Choroid plexus epithelial cell (primary cell): ENCODE measurements around the gene SPPL3.

Source experiments
- DNase-seq: peaks from one replicate; pipeline ENCODE4 v3.0.0-alpha.2; 2010; ENCODE audit warnings: low read depth
- H3K4me3 ChIP-seq: 2 replicates; pipeline ENCODE4 v1.5.1; 2011; ENCODE audit warnings: low read depth, mild to moderate bottlenecking, control low read depth, low read length, moderate library complexity
- CTCF ChIP-seq: conservative IDR thresholded peaks from 2 replicates; pipeline ENCODE4 v1.5.1; 2011; ENCODE audit warnings: low read depth, mild to moderate bottlenecking, control low read depth, inconsistent platforms, low read length, moderate library complexity

The SPPL3 gene

DNA sequence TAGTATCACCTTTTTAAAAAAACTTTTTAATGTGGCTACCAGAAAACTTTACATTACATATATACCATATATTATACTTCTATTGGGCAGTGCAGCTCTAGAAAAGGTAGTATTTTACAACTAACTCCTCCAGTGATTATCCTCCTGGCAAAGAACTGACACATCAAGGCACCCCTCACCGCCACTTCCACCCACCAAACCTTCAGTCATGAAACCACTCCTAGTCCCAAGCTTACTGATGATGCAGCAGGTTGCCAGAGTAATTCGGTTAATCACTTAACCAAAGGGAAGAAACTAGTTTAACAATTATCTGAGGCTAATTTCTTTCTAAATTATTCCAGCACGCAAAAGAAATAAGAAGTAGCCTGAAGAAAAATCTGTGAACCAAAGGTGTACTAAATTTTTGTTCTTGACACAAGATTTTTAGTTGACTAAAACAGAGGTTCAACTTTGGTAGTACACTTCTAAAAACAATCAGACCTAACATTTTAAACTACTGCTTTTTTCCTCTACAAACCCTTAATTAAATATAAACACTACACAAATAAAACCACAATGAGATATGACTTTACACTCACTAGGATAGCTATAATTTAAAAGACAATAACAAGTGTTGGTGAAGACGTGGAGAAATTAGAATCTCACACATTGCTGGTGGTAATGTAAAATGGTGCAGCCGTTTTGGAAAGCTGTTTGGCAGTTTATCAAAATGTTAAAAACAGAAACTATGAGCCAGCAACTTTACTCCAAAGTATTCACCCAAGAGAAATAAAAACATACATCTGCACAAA lies 16.7 kb downstream of the SPPL3 start:
- H3K4me3 ChIP-seq: no peak overlapping the region
- TF ChIP-seq CTCF: no peak
- no peak for DNase-seq

DNA sequence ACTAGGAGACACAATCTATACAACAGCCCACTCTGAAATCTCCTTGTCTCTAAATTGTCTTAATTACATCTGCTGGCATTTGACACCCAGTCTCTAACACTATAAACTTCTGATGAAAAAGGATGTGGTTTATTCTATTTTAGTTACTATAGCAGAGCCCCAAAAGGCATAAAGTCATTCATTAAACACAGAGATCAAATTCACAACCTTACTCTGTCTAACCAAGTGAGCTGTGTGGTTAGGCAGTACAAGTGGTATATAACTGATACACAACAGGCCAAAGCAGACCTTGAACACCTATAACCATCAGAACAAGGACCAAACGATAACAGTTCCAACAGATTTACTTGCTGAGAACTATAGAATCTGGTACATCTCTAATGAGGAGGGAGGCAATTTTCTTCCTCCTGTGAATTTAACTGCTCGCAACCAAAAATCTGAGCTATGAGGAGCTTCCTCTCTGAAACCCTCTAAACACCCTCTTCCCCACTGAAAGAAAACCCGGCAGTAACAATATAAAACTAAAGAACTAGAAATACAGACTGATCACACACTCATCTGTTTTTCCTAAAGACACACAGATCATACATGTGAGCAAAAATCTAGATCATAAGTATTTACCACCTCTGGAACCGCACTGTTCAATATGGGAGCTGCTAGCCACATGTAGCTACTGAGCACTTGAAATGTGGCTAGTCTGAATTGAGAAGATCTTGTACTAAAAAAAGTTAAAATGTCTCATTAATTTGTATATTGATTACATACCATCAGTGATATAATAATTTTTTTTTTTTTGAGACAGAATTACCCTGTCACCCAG lies 17.7 kb downstream of the SPPL3 start:
- TF ChIP-seq CTCF: no peak
- no peak overlapping the region for H3K4me3 ChIP-seq
- DNase-seq: no peak

DNA sequence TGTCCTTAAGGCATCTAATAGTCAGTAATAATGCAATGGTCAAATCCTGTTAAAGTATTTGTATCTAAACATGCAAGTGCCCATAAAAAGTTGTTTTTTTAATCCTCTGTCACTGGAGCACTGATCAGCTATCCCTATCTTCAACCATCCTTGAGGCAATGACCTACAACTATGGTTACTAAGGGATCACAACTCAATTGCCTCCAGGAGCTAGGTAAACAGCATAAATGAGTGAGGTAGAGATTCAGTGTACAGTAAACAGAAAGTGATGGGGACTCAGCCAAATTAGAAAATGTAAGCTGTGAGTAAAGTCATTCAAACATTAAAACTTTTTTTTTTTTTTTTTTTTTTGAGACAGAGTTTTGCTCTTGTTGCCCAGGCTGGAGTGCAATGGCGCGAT lies 18.6 kb downstream of the SPPL3 start:
- no peak overlapping the region for H3K4me3 ChIP-seq
- no peak for DNase-seq
- no peak for TF ChIP-seq CTCF

- TF ChIP-seq CTCF: no peak
- no peak overlapping the region for H3K4me3 ChIP-seq
- no peak for DNase-seq
These were observed 19.5 kb downstream of the SPPL3 start for GRCh38 chr12:120884644-120885043.

DNA sequence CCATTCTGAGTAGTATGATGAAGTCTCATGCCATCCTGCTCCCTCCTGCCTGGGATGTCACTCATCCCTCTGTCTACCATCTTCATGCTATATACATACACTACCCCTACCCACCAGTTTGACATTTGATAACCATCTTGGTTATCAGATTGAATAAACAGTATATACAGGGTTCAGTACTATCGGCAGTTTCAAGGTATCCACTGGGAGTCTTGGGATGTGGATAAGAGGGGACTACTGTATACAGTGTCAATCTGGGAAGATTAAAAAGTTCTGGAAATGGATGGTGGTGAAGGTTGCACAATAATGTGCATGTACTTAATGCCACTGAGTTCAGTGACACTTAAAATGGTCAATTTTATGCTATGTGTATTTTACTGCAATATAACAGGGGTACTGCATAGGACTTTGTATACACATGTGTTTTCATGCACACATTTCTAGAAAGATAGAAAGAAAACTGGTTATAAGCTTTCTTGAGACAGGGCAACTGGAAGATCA lies 22.1 kb downstream of the SPPL3 start:
- DNase-seq: no peak
- TF ChIP-seq CTCF: no peak
- no peak overlapping the region for H3K4me3 ChIP-seq

- no peak overlapping the region for H3K4me3 ChIP-seq
- no peak for DNase-seq
- no peak for TF ChIP-seq CTCF
These were observed 24.3 kb downstream of the SPPL3 start for GRCh38 chr12:120879718-120880300.
